ENCODE measurements around the gene ZFC3H1. TPM values are rescaled to one million over a fixed set of nuclear protein-coding genes. Genes with fewer than 3 reads are reported as not detected.

The ZFC3H1 gene
- total RNA-seq, 6 donors from 2014 or later: 35.9 to 225 (median 74.1) TPM

DNA sequence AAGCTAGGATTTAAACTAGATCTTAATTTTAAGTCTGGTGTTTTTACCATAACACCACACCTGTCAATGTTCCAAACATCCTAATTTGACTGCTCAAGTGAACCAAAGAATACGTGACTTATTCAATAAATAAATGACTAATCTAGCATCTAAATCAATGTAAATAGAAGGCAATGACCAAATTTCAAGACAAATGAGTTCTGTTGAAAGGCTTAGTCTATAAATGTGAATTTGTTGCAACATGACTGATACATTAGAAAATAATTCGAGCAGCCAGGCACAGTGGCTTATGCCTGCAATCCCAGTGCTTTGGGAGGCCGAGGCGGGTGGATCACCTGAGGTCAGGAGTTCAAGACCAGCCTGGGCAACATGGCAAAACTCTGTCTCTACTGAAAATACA is 15.1 kb downstream of the ZFC3H1 start:
- Histone ChIP-seq H3K4me1 (peaks cover 0 to 11% (median 6%) of the 10 kb centered on the region in 4 donors), H3K27me3 (no peaks in the 10 kb centered on the region), H3K27ac (no peak overlapping the region), H3K36me3 (peaks cover 0 to 82% (median 12%) of the 10 kb centered on the region in 4 donors), H3K9me3 (no peaks in the 10 kb centered on the region), H3K4me3 (no peak overlapping the region)
- ATAC-seq (ENCODE audit: low FRiP score in 2 of 2) (no peak), DNase-seq (no peak)
- 90 to 94% methylated on average over 4 of the region's 4 CpGs for whole genome bisulfite sequencing, 2 donors
- TF ChIP-seq POLR2AphosphoS5 (IDR thresholded peaks at IDR 0.05): no peak
- TF ChIP-seq POLR2A (IDR thresholded peaks at IDR 0.05): no peak
- TF ChIP-seq, protein P1, sequence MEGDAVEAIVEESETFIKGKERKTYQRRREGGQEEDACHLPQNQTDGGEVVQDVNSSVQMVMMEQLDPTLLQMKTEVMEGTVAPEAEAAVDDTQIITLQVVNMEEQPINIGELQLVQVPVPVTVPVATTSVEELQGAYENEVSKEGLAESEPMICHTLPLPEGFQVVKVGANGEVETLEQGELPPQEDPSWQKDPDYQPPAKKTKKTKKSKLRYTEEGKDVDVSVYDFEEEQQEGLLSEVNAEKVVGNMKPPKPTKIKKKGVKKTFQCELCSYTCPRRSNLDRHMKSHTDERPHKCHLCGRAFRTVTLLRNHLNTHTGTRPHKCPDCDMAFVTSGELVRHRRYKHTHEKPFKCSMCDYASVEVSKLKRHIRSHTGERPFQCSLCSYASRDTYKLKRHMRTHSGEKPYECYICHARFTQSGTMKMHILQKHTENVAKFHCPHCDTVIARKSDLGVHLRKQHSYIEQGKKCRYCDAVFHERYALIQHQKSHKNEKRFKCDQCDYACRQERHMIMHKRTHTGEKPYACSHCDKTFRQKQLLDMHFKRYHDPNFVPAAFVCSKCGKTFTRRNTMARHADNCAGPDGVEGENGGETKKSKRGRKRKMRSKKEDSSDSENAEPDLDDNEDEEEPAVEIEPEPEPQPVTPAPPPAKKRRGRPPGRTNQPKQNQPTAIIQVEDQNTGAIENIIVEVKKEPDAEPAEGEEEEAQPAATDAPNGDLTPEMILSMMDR (IDR thresholded peaks at IDR 0.05): no peak
- TF ChIP-seq EP300 (IDR thresholded peaks at IDR 0.05): no peak

DNA sequence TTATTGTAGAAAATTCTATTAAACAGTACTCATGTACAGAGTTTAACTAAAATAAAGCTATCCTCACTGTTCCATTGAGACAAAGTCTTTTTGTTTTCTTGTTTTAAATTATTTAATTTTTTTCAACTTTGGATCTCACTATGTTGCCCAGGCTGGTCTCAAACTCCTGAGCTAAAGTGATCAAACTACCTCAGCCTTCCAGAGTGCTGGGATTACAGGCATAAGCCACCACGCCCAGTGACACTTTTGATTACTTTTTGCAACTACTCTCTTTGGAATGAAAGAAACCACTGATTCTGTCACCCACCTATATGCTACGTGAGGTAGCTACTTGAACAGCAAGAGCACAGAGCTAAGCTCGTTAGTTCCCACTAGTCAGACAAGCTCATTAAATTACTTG is 17.1 kb downstream of the ZFC3H1 start:
- DNase-seq (no peak), ATAC-seq (ENCODE audit: low FRiP score in 2 of 2) (no peak)
- 97 to 99% methylated on average over 3 of the region's 3 CpGs for WGBS, 2 donors
- TF ChIP-seq POLR2AphosphoS5 (IDR thresholded peaks at IDR 0.05): no peak
- TF ChIP-seq POLR2A (IDR thresholded peaks at IDR 0.05): no peak
- TF ChIP-seq, protein P1 (IDR thresholded peaks at IDR 0.05): no peak
- no peak for TF ChIP-seq EP300 (IDR thresholded peaks at IDR 0.05)
- peaks cover 0 to 83% (median 28%) of the 10 kb centered on the region in 4 donors for H3K36me3 ChIP-seq
- H3K9me3 ChIP-seq: no peaks in the 10 kb centered on the region
- H3K27me3 ChIP-seq: no peaks in the 10 kb centered on the region
- no peak overlapping the region for H3K27ac ChIP-seq
- H3K4me1 ChIP-seq: peaks cover 0 to 11% (median 5%) of the 10 kb centered on the region in 4 donors
- H3K4me3 ChIP-seq: no peak overlapping the region

DNA sequence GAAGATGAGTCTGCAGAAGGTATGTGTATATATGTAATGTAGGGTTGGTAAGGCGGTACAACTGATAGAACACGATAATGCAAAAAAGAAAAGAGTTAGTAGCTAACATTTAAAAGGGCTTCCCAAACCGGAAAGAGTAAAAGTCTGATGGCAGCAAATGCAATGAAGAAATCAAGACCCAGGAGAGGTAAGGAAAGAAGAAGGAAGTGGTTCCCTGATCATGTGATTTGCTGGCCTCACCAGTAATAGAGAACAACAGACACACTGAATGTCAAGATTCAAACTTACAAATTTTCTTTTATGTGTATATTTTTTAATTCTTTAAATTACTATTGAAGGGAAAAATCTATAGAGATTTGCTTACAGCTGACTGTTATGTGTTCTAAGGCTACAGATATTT is 18.4 kb downstream of the ZFC3H1 start:
- H3K27ac ChIP-seq: peak overlapping the region in 2 of 4 donors; percentile 1 to 27
- no peak for TF ChIP-seq POLR2A (IDR thresholded peaks at IDR 0.05)
- ATAC-seq (ENCODE audit: low FRiP score in 2 of 2) (peak in 1 of 2 donors; percentile 62), DNase-seq (no peak)
- peaks cover 3 to 94% (median 36%) of the 10 kb centered on the region in 4 donors for H3K36me3 ChIP-seq
- H3K9me3 ChIP-seq: no peaks in the 10 kb centered on the region
- 64 to 75% methylated on average over 3 of the region's 3 CpGs for WGBS, 2 donors
- no peaks in the 10 kb centered on the region for H3K27me3 ChIP-seq
- peaks cover 0 to 6% (median 4%) of the 10 kb centered on the region in 4 donors for H3K4me1 ChIP-seq
- no peak overlapping the region for H3K4me3 ChIP-seq

DNA sequence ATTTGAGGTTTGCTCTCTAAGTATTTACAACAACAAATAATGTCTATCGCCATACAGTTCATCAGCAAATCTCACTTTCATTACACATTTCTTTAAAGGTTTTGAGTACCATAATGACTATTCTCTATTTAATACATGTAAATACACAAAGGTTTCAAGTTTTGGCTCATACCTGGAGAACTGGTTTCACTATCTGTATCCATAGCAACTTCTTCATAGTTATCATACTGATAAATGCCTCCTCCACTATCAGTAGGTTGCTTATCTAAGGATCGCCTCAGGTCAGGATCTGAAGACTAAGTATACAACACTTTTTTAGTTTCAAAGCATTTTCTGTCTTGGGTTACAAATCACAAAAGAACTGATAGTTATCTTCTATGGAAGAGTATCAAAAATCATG is 21.4 kb downstream of the ZFC3H1 start:
- no peaks in the 10 kb centered on the region for H3K4me1 ChIP-seq
- H3K4me3 ChIP-seq: no peak overlapping the region
- 88 to 90% methylated on average over 2 of the region's 2 CpGs for WGBS, 2 donors
- H3K27ac ChIP-seq: no peak overlapping the region
- no peaks in the 10 kb centered on the region for H3K9me3 ChIP-seq
- ATAC-seq (ENCODE audit: low FRiP score in 2 of 2) (no peak), DNase-seq (no peak)
- H3K36me3 ChIP-seq: peaks cover 3 to 91% (median 49%) of the 10 kb centered on the region in 4 donors
- H3K27me3 ChIP-seq: no peaks in the 10 kb centered on the region
- no peak for TF ChIP-seq POLR2A (IDR thresholded peaks at IDR 0.05)
- no peak for TF ChIP-seq EP300 (IDR thresholded peaks at IDR 0.05)
- no peak for TF ChIP-seq POLR2AphosphoS5 (IDR thresholded peaks at IDR 0.05)

DNA sequence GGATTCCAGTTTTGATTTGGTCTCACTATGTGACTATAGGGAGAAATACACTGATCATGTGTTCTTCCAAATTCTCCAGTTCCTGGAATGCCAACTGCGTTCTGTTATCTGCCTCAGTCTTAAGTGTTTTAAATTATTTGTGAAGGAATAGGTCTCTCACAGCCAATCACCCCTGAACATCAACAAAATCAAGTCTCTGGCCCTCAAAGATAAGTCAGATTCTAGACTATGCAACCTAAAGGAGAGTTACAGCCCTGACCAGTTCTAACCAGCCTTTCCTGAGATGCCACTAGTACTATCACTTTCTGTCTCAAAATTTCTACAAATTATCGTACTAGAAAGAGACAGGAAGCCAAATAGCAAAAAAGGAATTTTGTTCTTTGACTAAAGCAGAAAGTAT is 22.3 kb downstream of the ZFC3H1 start:
- Histone ChIP-seq H3K9me3 (no peaks in the 10 kb centered on the region), H3K4me1 (no peaks in the 10 kb centered on the region), H3K36me3 (peaks cover 3 to 87% (median 52%) of the 10 kb centered on the region in 4 donors), H3K27ac (no peak overlapping the region), H3K4me3 (no peak overlapping the region), H3K27me3 (no peaks in the 10 kb centered on the region)
- ATAC-seq (ENCODE audit: low FRiP score in 2 of 2) (no peak), DNase-seq (no peak)
- WGBS, 2 donors: 75 to 89% methylated on average over 2 of the region's 2 CpGs
- TF ChIP-seq POLR2AphosphoS5 (IDR thresholded peaks at IDR 0.05): no peak
- TF ChIP-seq, protein P1 (IDR thresholded peaks at IDR 0.05): no peak
- no peak for TF ChIP-seq EP300 (IDR thresholded peaks at IDR 0.05)
- TF ChIP-seq POLR2A (IDR thresholded peaks at IDR 0.05): no peak

DNA sequence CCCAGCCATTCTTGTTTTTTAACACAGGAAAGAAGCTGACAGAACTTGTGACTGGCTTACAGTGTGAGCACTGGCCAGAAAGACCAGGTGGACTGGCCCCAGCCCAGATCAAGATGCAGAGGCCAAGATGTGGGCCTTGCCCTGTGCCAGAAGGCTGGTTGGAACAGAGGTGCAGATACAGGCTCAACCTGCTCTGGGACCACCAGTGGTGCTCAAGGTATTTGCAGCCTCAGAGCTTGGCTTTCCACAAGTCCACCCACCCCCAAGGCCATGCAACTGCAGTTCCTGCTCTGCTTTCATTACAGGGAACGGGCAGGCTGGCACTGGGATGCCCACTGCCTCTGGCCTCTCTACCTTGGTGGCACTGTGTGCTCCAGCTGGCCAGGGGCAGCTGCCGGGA is 23.3 kb downstream of the ZFC3H1 start:
- 100% methylated on average over 2 of the region's 2 CpGs for WGBS, 2 donors
- H3K4me1 ChIP-seq: no peaks in the 10 kb centered on the region
- no peak overlapping the region for H3K27ac ChIP-seq
- H3K9me3 ChIP-seq: no peaks in the 10 kb centered on the region
- no peak overlapping the region for H3K4me3 ChIP-seq
- H3K27me3 ChIP-seq: no peaks in the 10 kb centered on the region
- ATAC-seq (ENCODE audit: low FRiP score in 2 of 2): no peak
- H3K36me3 ChIP-seq: peaks cover 9 to 87% (median 62%) of the 10 kb centered on the region in 4 donors
- no peak for DNase-seq
- TF ChIP-seq, protein P1 (IDR thresholded peaks at IDR 0.05): no peak
- TF ChIP-seq POLR2AphosphoS5 (IDR thresholded peaks at IDR 0.05): no peak
- TF ChIP-seq EP300 (IDR thresholded peaks at IDR 0.05): no peak
- no peak for TF ChIP-seq POLR2A (IDR thresholded peaks at IDR 0.05)
